GM21367 (cell line): Measurements from ENCODE around the gene THAP8.
A peak's percentile ranks its signal among the peaks of the same experiment; 100 is the strongest.

Source experiments
- ATAC-seq: cut with Tn5 transposase; IDR thresholded peaks from one replicate; pipeline ENCODE4 v1.9.1; 2021; ENCODE audit not compliant: unreplicated experiment

The THAP8 gene

GRCh38 chr19:36054119-36054732, at the start of gene THAP8:
Gene THAP8 (minus strand): TSS chr19:36054285. CDS start chr19:36054217, 68 bp downstream.
- ATAC-seq, result peak; percentile 71

- no peak for ATAC-seq
Measured at GRCh38 chr19:36103040-36103626, 49.0 kb upstream of the THAP8 start.

- no peak for ATAC-seq
Measured at GRCh38 chr19:36101550-36102327, 47.7 kb upstream of the THAP8 start.

- ATAC-seq, result no peak
Measured at GRCh38 chr19:36100476-36100875, 46.4 kb upstream of the THAP8 start.

GRCh38 chr19:36099166-36099785, 45.2 kb upstream of the THAP8 start:
- no peak for ATAC-seq

GRCh38 chr19:36097036-36097435, 43.0 kb upstream of the THAP8 start:
- ATAC-seq, result no peak

- ATAC-seq, result no peak
Measured at GRCh38 chr19:36093687-36094086, 39.6 kb upstream of the THAP8 start.

GRCh38 chr19:36093146-36093662, 39.1 kb upstream of the THAP8 start:
- no peak for ATAC-seq

GRCh38 chr19:36092566-36092965, 38.5 kb upstream of the THAP8 start:
- ATAC-seq, result no peak

GRCh38 chr19:36090910-36091695, 37.0 kb upstream of the THAP8 start:
- ATAC-seq, result no peak

GRCh38 chr19:36089847-36090246, 35.8 kb upstream of the THAP8 start:
- ATAC-seq, result no peak

GRCh38 chr19:36086326-36086725, 32.2 kb upstream of the THAP8 start:
- no peak for ATAC-seq

- ATAC-seq, result no peak
Measured at GRCh38 chr19:36084231-36085009, 30.3 kb upstream of the THAP8 start.

GRCh38 chr19:36082916-36083315, 28.8 kb upstream of the THAP8 start:
- no peak for ATAC-seq

- ATAC-seq, result no peak
Measured at GRCh38 chr19:36081894-36082293, 27.8 kb upstream of the THAP8 start.

GRCh38 chr19:36081385-36081784, 27.3 kb upstream of the THAP8 start:
- no peak for ATAC-seq

- no peak for ATAC-seq
Measured at GRCh38 chr19:36079389-36079945, 25.4 kb upstream of the THAP8 start.

GRCh38 chr19:36073121-36073876, 19.2 kb upstream of the THAP8 start:
- ATAC-seq, result no peak

- no peak for ATAC-seq
Measured at GRCh38 chr19:36072081-36072480, 18.0 kb upstream of the THAP8 start.
